C4-2B (cell line): ENCODE measurements around the gene MEIS1.

Experiments
- H3K27ac ChIP-seq: fragments of 450-650 bp; 2 replicates; pipeline ENCODE4 v1.5.1; 2017
- CTCF ChIP-seq: fragments of 450-650 bp; conservative IDR thresholded peaks from 2 replicates; pipeline ENCODE4 v1.5.1; 2017; ENCODE audit warnings: mild to moderate bottlenecking
- ZFX ChIP-seq: fragments of 450-650 bp; IDR thresholded peaks from 2 replicates; pipeline ENCODE4 v1.6.1; 2017

MEIS1 gene

GRCh38 chr2:66547887-66548286, 113.0 kb downstream of the MEIS1 start:
- H3K27ac ChIP-seq: no peak overlapping the region
- TF ChIP-seq ZFX (no peak), CTCF (no peak)

- TF ChIP-seq CTCF: no peak
- no peak for TF ChIP-seq ZFX
- H3K27ac ChIP-seq: no peak overlapping the region
Observed at GRCh38 chr2:66548422-66548821, 113.5 kb downstream of the MEIS1 start.

GRCh38 chr2:66550826-66551225, 115.9 kb downstream of the MEIS1 start:
- TF ChIP-seq CTCF (no peak), ZFX (no peak)
- H3K27ac ChIP-seq: no peak overlapping the region

- TF ChIP-seq ZFX: no peak
- TF ChIP-seq CTCF: no peak
- H3K27ac ChIP-seq: no peak overlapping the region
Observed at GRCh38 chr2:66553370-66553769, 118.4 kb downstream of the MEIS1 start.

- H3K27ac ChIP-seq: no peak overlapping the region
- TF ChIP-seq CTCF (no peak), ZFX (no peak)
Observed at GRCh38 chr2:66555091-66555490, 120.2 kb downstream of the MEIS1 start.

GRCh38 chr2:66555501-66556324, 120.8 kb downstream of the MEIS1 start:
- H3K27ac ChIP-seq: no peak overlapping the region
- no peak for TF ChIP-seq CTCF

GRCh38 chr2:66559672-66560071, 124.7 kb downstream of the MEIS1 start:
- TF ChIP-seq ZFX (no peak), CTCF (no peak)
- H3K27ac ChIP-seq: no peak overlapping the region
